ENCODE data around the gene RPL13A.
A peak's percentile ranks its signal among the peaks of the same experiment; 100 is the strongest.

RPL13A gene

DNA sequence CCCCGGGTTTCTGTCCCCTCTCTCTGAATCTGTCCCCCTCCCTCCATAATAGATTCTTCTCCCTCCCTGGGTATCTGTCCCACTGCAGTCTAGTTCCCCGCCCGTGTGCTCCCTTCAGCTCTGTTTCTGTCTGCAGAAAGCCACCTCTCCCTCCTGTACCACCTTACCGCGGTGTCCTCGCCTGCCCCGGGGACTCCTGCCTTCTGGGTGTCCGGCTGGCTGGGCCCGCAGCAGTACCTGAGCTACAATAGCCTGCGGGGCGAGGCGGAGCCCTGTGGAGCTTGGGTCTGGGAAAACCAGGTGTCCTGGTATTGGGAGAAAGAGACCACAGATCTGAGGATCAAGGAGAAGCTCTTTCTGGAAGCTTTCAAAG, 26.3 kb downstream of the RPL13A start:
- H3K36me3 ChIP-seq (ENCODE audit: insufficient read depth, insufficient read length, low read length) = no peaks in the 10 kb centered on the region
- TF ChIP-seq YY1 (IDR thresholded peaks at IDR 0.05; ENCODE audit: insufficient read depth, insufficient read length) = no peak
- no peak for TF ChIP-seq SUZ12 (IDR thresholded peaks at IDR 0.05; ENCODE audit: extremely low read depth, insufficient read depth, insufficient read length)
- H3K4me1 ChIP-seq (ENCODE audit: insufficient read depth, insufficient read length) = peaks cover 10% of the 10 kb centered on the region
- peak overlapping the region; percentile 46 for H3K4me3 ChIP-seq (ENCODE audit: insufficient read length, low read depth)
- DNase-seq (ENCODE audit: low read depth, low spot score) = no peak
- H3K9ac ChIP-seq (ENCODE audit: insufficient read length, low read depth) = peak overlapping the region; percentile 77
- no peaks in the 10 kb centered on the region for H3K9me3 ChIP-seq (ENCODE audit: insufficient read depth, low read length)
- H3K27me3 ChIP-seq (ENCODE audit: insufficient read depth, insufficient read length) = no peaks in the 10 kb centered on the region

GRCh38 chr19:49514151-49514550, 26.7 kb downstream of the RPL13A start:
- peaks cover 10% of the 10 kb centered on the region for H3K4me1 ChIP-seq (ENCODE audit: insufficient read depth, insufficient read length)
- no peak for TF ChIP-seq SUZ12 (IDR thresholded peaks at IDR 0.05; ENCODE audit: extremely low read depth, insufficient read depth, insufficient read length)
- H3K9ac ChIP-seq (ENCODE audit: insufficient read length, low read depth) = peak overlapping the region; percentile 77
- no peaks in the 10 kb centered on the region for H3K36me3 ChIP-seq (ENCODE audit: insufficient read depth, insufficient read length, low read length)
- H3K27me3 ChIP-seq (ENCODE audit: insufficient read depth, insufficient read length) = no peaks in the 10 kb centered on the region
- DNase-seq (ENCODE audit: low read depth, low spot score) = no peak
- H3K9me3 ChIP-seq (ENCODE audit: insufficient read depth, low read length) = no peaks in the 10 kb centered on the region
- no peak overlapping the region for H3K4me3 ChIP-seq (ENCODE audit: insufficient read length, low read depth)

GRCh38 chr19:49515767-49516166, 28.4 kb downstream of the RPL13A start:
- no peaks in the 10 kb centered on the region for H3K36me3 ChIP-seq (ENCODE audit: insufficient read depth, insufficient read length, low read length)
- peaks cover 10% of the 10 kb centered on the region for H3K4me1 ChIP-seq (ENCODE audit: insufficient read depth, insufficient read length)
- no peak for DNase-seq (ENCODE audit: low read depth, low spot score)
- H3K9ac ChIP-seq (ENCODE audit: insufficient read length, low read depth) = no peak overlapping the region
- no peaks in the 10 kb centered on the region for H3K27me3 ChIP-seq (ENCODE audit: insufficient read depth, insufficient read length)
- no peak overlapping the region for H3K4me3 ChIP-seq (ENCODE audit: insufficient read length, low read depth)
- TF ChIP-seq SUZ12 (IDR thresholded peaks at IDR 0.05; ENCODE audit: extremely low read depth, insufficient read depth, insufficient read length) = no peak
- TF ChIP-seq YY1 (IDR thresholded peaks at IDR 0.05; ENCODE audit: insufficient read depth, insufficient read length) = no peak
- H3K9me3 ChIP-seq (ENCODE audit: insufficient read depth, low read length) = no peaks in the 10 kb centered on the region

DNA sequence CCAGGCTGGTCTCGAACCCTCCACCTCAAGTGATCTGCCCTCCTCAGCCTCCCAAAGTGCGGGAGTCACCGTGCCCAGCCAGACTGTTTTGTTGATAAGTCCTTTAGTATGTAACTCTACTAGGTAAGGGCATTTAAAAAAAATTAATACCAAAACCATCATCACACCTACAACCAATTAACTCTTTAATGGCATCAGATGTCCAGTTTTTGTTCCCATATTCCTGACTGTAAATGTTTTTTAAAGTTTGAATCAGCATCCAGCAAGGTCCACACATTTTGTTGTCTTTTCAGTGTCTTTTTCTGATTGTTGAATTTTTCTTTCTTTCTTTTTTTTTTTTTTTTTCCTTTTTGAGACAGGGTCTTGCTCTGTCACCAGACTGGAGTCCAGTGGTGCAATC, 30.6 kb downstream of the RPL13A start:
- Histone ChIP-seq H3K36me3 (ENCODE audit: insufficient read depth, insufficient read length, low read length) (no peaks in the 10 kb centered on the region), H3K9ac (ENCODE audit: insufficient read length, low read depth) (no peak overlapping the region), H3K27me3 (ENCODE audit: insufficient read depth, insufficient read length) (no peaks in the 10 kb centered on the region), H3K4me1 (ENCODE audit: insufficient read depth, insufficient read length) (peaks cover 10% of the 10 kb centered on the region), H3K9me3 (ENCODE audit: insufficient read depth, low read length) (no peaks in the 10 kb centered on the region), H3K4me3 (ENCODE audit: insufficient read length, low read depth) (no peak overlapping the region)
- no peak for TF ChIP-seq YY1 (IDR thresholded peaks at IDR 0.05; ENCODE audit: insufficient read depth, insufficient read length)
- no peak for TF ChIP-seq ZNF274 (IDR thresholded peaks at IDR 0.05; ENCODE audit: low read depth, low read length)
- no peak for TF ChIP-seq SUZ12 (IDR thresholded peaks at IDR 0.05; ENCODE audit: extremely low read depth, insufficient read depth, insufficient read length)
- DNase-seq (ENCODE audit: low read depth, low spot score) = no peak

- DNase-seq (ENCODE audit: low read depth, low spot score) = no peak
- Histone ChIP-seq H3K27me3 (ENCODE audit: insufficient read depth, insufficient read length) (no peaks in the 10 kb centered on the region), H3K4me1 (ENCODE audit: insufficient read depth, insufficient read length) (no peaks in the 10 kb centered on the region), H3K4me3 (ENCODE audit: insufficient read length, low read depth) (no peak overlapping the region), H3K9ac (ENCODE audit: insufficient read length, low read depth) (no peak overlapping the region), H3K9me3 (ENCODE audit: insufficient read depth, low read length) (no peaks in the 10 kb centered on the region), H3K36me3 (ENCODE audit: insufficient read depth, insufficient read length, low read length) (peaks cover 3% of the 10 kb centered on the region)
- TF ChIP-seq SUZ12 (IDR thresholded peaks at IDR 0.05; ENCODE audit: extremely low read depth, insufficient read depth, insufficient read length) = no peak
- no peak for TF ChIP-seq ZNF274 (IDR thresholded peaks at IDR 0.05; ENCODE audit: low read depth, low read length)
- TF ChIP-seq YY1 (IDR thresholded peaks at IDR 0.05; ENCODE audit: insufficient read depth, insufficient read length) = no peak
These were observed 33.4 kb downstream of the RPL13A start for GRCh38 chr19:49520705-49521319.

DNA sequence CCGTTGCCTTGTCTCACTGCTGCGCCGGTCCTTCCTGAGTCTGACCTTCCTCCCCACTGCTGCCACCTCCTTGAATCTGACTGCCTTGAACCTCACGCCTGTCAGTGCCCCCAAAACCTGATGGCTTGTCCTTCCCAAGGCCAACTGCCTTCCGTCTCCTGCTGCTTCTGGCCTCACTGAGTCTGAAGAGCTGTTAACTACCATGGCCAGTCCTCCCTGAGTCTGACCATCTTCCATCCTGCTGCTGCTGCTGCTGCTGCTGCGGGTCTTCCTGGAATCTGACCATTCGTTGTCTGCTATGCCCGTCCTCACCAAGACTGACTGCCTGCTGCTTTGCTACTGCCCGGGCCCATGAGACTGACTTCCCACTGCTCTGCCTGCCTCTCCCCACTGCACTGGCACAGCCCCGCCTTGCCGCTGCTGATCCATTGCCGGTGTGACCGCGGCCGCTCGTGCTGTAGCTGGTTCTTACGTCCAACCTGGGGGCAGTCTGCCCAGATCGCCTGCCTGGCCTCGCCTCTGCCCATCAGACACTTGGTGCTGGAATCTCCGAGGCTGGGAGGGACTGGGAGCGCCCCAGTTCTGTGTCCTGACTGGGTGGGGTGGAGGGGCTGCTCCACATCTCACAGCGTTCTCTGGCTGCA, 37.5 kb downstream of the RPL13A start:
- H3K9ac ChIP-seq (ENCODE audit: insufficient read length, low read depth) = no peak overlapping the region
- TF ChIP-seq YY1 (IDR thresholded peaks at IDR 0.05; ENCODE audit: insufficient read depth, insufficient read length) = no peak
- no peak for TF ChIP-seq SUZ12 (IDR thresholded peaks at IDR 0.05; ENCODE audit: extremely low read depth, insufficient read depth, insufficient read length)
- TF ChIP-seq ZNF274 (IDR thresholded peaks at IDR 0.05; ENCODE audit: low read depth, low read length) = no peak
- H3K36me3 ChIP-seq (ENCODE audit: insufficient read depth, insufficient read length, low read length) = peaks cover 11% of the 10 kb centered on the region
- DNase-seq (ENCODE audit: low read depth, low spot score) = no peak
- H3K4me3 ChIP-seq (ENCODE audit: insufficient read length, low read depth) = no peak overlapping the region
- H3K9me3 ChIP-seq (ENCODE audit: insufficient read depth, low read length) = no peaks in the 10 kb centered on the region
- H3K4me1 ChIP-seq (ENCODE audit: insufficient read depth, insufficient read length) = peaks cover 1% of the 10 kb centered on the region
- H3K27me3 ChIP-seq (ENCODE audit: insufficient read depth, insufficient read length) = no peaks in the 10 kb centered on the region

GRCh38 chr19:49528211-49528771, 40.9 kb downstream of the RPL13A start:
- TF ChIP-seq ZNF274 (IDR thresholded peaks at IDR 0.05; ENCODE audit: low read depth, low read length) (no peak), SUZ12 (IDR thresholded peaks at IDR 0.05; ENCODE audit: extremely low read depth, insufficient read depth, insufficient read length) (no peak), YY1 (IDR thresholded peaks at IDR 0.05; ENCODE audit: insufficient read depth, insufficient read length) (no peak)
- no peak for DNase-seq (ENCODE audit: low read depth, low spot score)
- peak overlapping the region; percentile 56 for H3K9ac ChIP-seq (ENCODE audit: insufficient read length, low read depth)
- no peaks in the 10 kb centered on the region for H3K9me3 ChIP-seq (ENCODE audit: insufficient read depth, low read length)
- peaks cover 5% of the 10 kb centered on the region for H3K4me1 ChIP-seq (ENCODE audit: insufficient read depth, insufficient read length)
- H3K27me3 ChIP-seq (ENCODE audit: insufficient read depth, insufficient read length) = no peaks in the 10 kb centered on the region
- H3K36me3 ChIP-seq (ENCODE audit: insufficient read depth, insufficient read length, low read length) = peaks cover 13% of the 10 kb centered on the region
- peak overlapping the region; percentile 45 for H3K4me3 ChIP-seq (ENCODE audit: insufficient read length, low read depth)

Data from NT2/D1 (cell line).